Ishikawa (cell line): Measurements from ENCODE around the gene RPGRIP1L.

Experiments used
- CEBPB ChIP-seq: IDR thresholded peaks from 2 replicates; pipeline ENCODE4 v1.6.1; 2012
- CREB1 ChIP-seq: IDR thresholded peaks from 2 replicates; pipeline ENCODE4 v1.6.1; 2012; ENCODE audit warnings: low read depth
- EGR1 ChIP-seq: IDR thresholded peaks from 2 replicates; pipeline ENCODE4 v1.6.1; 2012
- EP300 ChIP-seq: IDR thresholded peaks from 2 replicates; pipeline ENCODE4 v1.6.1; 2012; ENCODE audit warnings: borderline replicate concordance
- FOXM1 ChIP-seq: IDR thresholded peaks from 2 replicates; pipeline ENCODE4 v1.6.1; 2012; ENCODE audit warnings: low read depth, borderline replicate concordance
- NFIC ChIP-seq: IDR thresholded peaks from 2 replicates; pipeline ENCODE4 v1.6.1; 2012
- RAD21 ChIP-seq: IDR thresholded peaks from 2 replicates; pipeline ENCODE4 v1.6.1; 2012; ENCODE audit warnings: low read depth
- REST ChIP-seq: IDR thresholded peaks from 2 replicates; pipeline ENCODE4 v1.6.1; 2012; ENCODE audit warnings: low read depth, mild to moderate bottlenecking
- TAF1 ChIP-seq: IDR thresholded peaks from 2 replicates; pipeline ENCODE4 v1.6.1; 2012; ENCODE audit warnings: low read depth, mild to moderate bottlenecking
- TCF12 ChIP-seq: IDR thresholded peaks from 2 replicates; pipeline ENCODE4 v1.6.1; 2012; ENCODE audit warnings: low read depth
- TEAD4 ChIP-seq: IDR thresholded peaks from 2 replicates; pipeline ENCODE4 v1.6.1; 2012
- USF1 ChIP-seq: IDR thresholded peaks from 2 replicates; pipeline ENCODE4 v1.6.1; 2012
- YY1 ChIP-seq: IDR thresholded peaks from 2 replicates; pipeline ENCODE4 v1.6.1; 2012; ENCODE audit warnings: low read depth
- ZBTB7A ChIP-seq: IDR thresholded peaks from 2 replicates; pipeline ENCODE4 v1.6.1; 2012; ENCODE audit warnings: low read depth
- TF ChIP-seq, protein P1 (sequence below): IDR thresholded peaks from 2 replicates; pipeline ENCODE4 v1.6.1; 2012

RPGRIP1L gene

GRCh38 chr16:53730693-53731092, 27.0 kb upstream of the RPGRIP1L start:
- no peak for TF ChIP-seq TEAD4
- no peak for TF ChIP-seq TAF1
- TF ChIP-seq NFIC = no peak
- TF ChIP-seq RAD21 = no peak
- TF ChIP-seq EP300 = no peak
- no peak for TF ChIP-seq EGR1
- no peak for TF ChIP-seq TCF12
- TF ChIP-seq ZBTB7A = no peak
- TF ChIP-seq CREB1 = no peak
- TF ChIP-seq, protein P1, sequence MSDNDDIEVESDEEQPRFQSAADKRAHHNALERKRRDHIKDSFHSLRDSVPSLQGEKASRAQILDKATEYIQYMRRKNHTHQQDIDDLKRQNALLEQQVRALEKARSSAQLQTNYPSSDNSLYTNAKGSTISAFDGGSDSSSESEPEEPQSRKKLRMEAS = no peak
- TF ChIP-seq REST = no peak
- no peak for TF ChIP-seq USF1
- no peak for TF ChIP-seq CEBPB
- no peak for TF ChIP-seq YY1
- TF ChIP-seq FOXM1 = no peak

DNA sequence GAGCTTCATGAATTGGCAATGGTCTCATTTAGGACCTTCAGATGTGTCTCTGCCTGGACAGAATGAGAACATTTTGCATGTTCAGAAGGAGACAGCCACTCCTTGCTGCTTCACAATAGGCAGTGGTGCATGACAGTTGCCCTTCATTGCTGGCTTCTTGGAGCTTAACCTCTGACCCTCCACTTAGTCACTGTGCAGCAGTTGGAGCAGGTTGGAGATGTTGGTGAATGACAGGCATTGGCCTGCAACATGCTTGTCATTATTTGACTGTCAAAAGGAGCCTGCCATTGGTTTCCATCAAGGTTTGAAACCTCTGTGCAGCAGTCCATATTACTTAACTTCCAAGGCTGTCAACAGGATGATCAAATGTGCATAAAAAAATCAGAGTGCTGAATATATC, 23.0 kb upstream of the RPGRIP1L start:
- no peak for TF ChIP-seq RAD21
- no peak for TF ChIP-seq USF1
- TF ChIP-seq TAF1 = no peak
- no peak for TF ChIP-seq YY1
- no peak for TF ChIP-seq EP300
- TF ChIP-seq FOXM1 = no peak

- TF ChIP-seq TAF1 = no peak
- no peak for TF ChIP-seq CREB1
- no peak for TF ChIP-seq EP300
- no peak for TF ChIP-seq CEBPB
- no peak for TF ChIP-seq TCF12
- TF ChIP-seq FOXM1 = no peak
- no peak for TF ChIP-seq YY1
- TF ChIP-seq ZBTB7A = no peak
- no peak for TF ChIP-seq NFIC
- no peak for TF ChIP-seq TEAD4
- TF ChIP-seq RAD21 = no peak
- TF ChIP-seq, protein P1 = no peak
- TF ChIP-seq REST = no peak
- TF ChIP-seq EGR1 = no peak
- TF ChIP-seq USF1 = no peak
Measured at GRCh38 chr16:53721017-53721416, 17.4 kb upstream of the RPGRIP1L start.

DNA sequence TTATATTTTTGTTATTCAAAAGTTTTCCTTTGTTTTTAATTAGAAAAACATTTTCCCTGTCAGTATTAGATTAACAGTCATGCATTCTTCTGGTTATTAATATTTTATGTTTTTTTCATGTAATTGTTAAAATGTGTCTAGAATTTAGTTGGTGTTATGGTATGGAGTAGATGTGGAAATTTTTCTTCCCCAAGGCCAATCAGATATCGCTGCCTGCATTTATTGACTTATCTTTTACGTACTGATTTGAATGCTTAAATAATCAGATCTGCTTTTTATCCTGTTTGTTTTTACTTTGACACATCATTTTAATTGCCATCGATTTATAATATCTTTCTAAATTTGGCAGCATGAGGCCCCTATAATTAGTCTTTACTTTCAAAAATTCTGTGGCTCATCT, 13.9 kb upstream of the RPGRIP1L start:
- TF ChIP-seq, protein P1 = no peak
- no peak for TF ChIP-seq RAD21
- TF ChIP-seq CEBPB = no peak
- no peak for TF ChIP-seq TAF1
- no peak for TF ChIP-seq TCF12
- no peak for TF ChIP-seq NFIC
- no peak for TF ChIP-seq EP300
- no peak for TF ChIP-seq ZBTB7A
- TF ChIP-seq FOXM1 = no peak
- TF ChIP-seq CREB1 = no peak
- no peak for TF ChIP-seq YY1
- no peak for TF ChIP-seq EGR1
- TF ChIP-seq REST = no peak
- no peak for TF ChIP-seq TEAD4
- no peak for TF ChIP-seq USF1
